Sigmoid colon (tissue), 7 donors: ENCODE results near the gene MEGF11. TPM values are rescaled to one million over a fixed set of nuclear protein-coding genes. Genes with fewer than 3 reads are reported as not detected.

Source experiments
- DNase-seq: peaks from one replicate; pipeline ENCODE4 v3.0.0-alpha.2; 2019
- H3K27ac ChIP-seq, 4 donors: fragments of 200-600 bp; sonication (generic); one replicate each; pipeline ENCODE4 v1.5.1; 2016 to 2019; ENCODE audit warnings: mild to moderate bottlenecking in 1 of 4
- H3K27me3 ChIP-seq, 3 donors: fragments of 200-600 bp; sonication (generic); one replicate each; pipeline ENCODE4 v1.5.1; 2019; ENCODE audit warnings: mild to moderate bottlenecking in 1 of 3
- H3K36me3 ChIP-seq, 4 donors: fragments of 200-600 bp; sonication (generic); one replicate each; pipeline ENCODE4 v1.5.1; 2016 to 2019
- H3K4me1 ChIP-seq, 4 donors: fragments of 200-600 bp; sonication (generic); one replicate each; pipeline ENCODE4 v1.5.1; 2017 to 2019
- H3K4me3 ChIP-seq, 4 donors: fragments of 200-600 bp; sonication (generic); one replicate each; pipeline ENCODE4 v1.5.1; 2017 to 2019; ENCODE audit warnings: mild to moderate bottlenecking in 2 of 4, moderate library complexity in 1 of 4
- H3K9me3 ChIP-seq, 4 donors: fragments of 200-600 bp in 3 of 4; sonication (generic) in 3 of 4; one replicate each; pipeline versions ENCODE4 v1.5.1 to v1.6.1; 2013 to 2019
- EP300 ChIP-seq, 4 donors: sonication (generic); formaldehyde crosslinking; IDR thresholded peaks; one replicate each; pipeline ENCODE4 v1.6.1; 2017; ENCODE audit warnings: antibody characterized with exemption in 4 of 4
- POLR2A ChIP-seq, 2 donors: fragments of 450-650 bp; IDR thresholded peaks; one replicate each; pipeline ENCODE4 v1.6.1; 2016; ENCODE audit warnings: antibody characterized with exemption in 2 of 2, mild to moderate bottlenecking in 2 of 2, moderate library complexity in 2 of 2
- POLR2AphosphoS5 ChIP-seq, 4 donors: sonication (generic); formaldehyde crosslinking; IDR thresholded peaks; one replicate each; pipeline ENCODE4 v1.6.1; 2017; ENCODE audit warnings: antibody characterized with exemption in 4 of 4
- WGBS, 2 donors: extraction: QIAGEN DNeasy Blood & Tissue Kit; methylation state at CpG; one replicate each; pipeline ENCODE4 v1.1.7; 2013; 5-methylcytosine and 5-hydroxymethylcytosine counted together
- intact Hi-C: fragments of 100-400 bp; cut with DNase I; formaldehyde crosslinking; loops from one replicate; pipeline ENCODE4 v1.15.1; 2023
- polyA plus RNA-seq, 3 donors: library from polyadenylated mRNA; stranded (reverse); fragments of 200-250 nt; gene quantifications; one replicate each; pipeline ENCODE4 v1.2.3, GENCODE V29; 2013
- total RNA-seq, 4 donors: library from RNA; depleted of rRNA; stranded (reverse); fragments of >200 nt; gene quantifications; one replicate each; pipeline ENCODE4 v1.1.0, GENCODE V29; 2016
- TF ChIP-seq, protein P1 (sequence below), 4 experiments: fragments of 450-650 bp in 3 of 4; fragments of 200-600 bp in 1 of 4; IDR thresholded peaks; one replicate each; pipeline ENCODE4 v1.5.1; 2016 to 2019; ENCODE audit warnings: antibody characterized with exemption in 4 of 4, mild to moderate bottlenecking in 3 of 4, moderate library complexity in 2 of 4
- donor health status: healthy with polysubstance abuse.
- donor health status: Bipolar disorder and iron deficiency.
- donor health status: healthy.

Gene MEGF11
- total and polyA plus RNA-seq, 7 donors, result 0.04 TPM; not detected in 6

DNA sequence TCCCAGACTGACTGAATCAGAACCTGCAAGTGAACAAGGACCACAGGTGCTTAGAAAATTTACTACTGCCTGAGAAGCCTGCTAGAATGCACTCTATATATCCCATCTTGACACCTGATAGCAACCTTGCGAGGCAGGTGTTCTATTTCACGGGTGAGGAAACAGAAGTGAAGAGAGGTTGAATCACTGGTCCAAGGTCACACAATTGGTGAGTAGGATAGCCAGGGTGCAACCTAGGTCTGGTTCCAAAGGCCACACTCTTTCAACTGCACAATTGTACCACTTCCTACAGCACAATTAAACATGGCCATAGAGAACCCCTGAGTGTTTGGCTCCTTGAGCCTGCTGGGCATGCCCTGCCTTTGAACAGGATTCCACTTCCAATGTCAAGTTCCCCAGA lies 297.2 kb downstream of the MEGF11 start:
- no peak overlapping the region for H3K27ac ChIP-seq
- H3K27me3 ChIP-seq, result no peaks in the 10 kb centered on the region
- no peak overlapping the region for H3K4me3 ChIP-seq
- TF ChIP-seq, protein P1, sequence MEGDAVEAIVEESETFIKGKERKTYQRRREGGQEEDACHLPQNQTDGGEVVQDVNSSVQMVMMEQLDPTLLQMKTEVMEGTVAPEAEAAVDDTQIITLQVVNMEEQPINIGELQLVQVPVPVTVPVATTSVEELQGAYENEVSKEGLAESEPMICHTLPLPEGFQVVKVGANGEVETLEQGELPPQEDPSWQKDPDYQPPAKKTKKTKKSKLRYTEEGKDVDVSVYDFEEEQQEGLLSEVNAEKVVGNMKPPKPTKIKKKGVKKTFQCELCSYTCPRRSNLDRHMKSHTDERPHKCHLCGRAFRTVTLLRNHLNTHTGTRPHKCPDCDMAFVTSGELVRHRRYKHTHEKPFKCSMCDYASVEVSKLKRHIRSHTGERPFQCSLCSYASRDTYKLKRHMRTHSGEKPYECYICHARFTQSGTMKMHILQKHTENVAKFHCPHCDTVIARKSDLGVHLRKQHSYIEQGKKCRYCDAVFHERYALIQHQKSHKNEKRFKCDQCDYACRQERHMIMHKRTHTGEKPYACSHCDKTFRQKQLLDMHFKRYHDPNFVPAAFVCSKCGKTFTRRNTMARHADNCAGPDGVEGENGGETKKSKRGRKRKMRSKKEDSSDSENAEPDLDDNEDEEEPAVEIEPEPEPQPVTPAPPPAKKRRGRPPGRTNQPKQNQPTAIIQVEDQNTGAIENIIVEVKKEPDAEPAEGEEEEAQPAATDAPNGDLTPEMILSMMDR (IDR thresholded peaks at IDR 0.05), result no peak
- TF ChIP-seq POLR2AphosphoS5 (IDR thresholded peaks at IDR 0.05) (no peak), EP300 (IDR thresholded peaks at IDR 0.05) (no peak), POLR2A (IDR thresholded peaks at IDR 0.05) (no peak)
- no peaks in the 10 kb centered on the region for H3K4me1 ChIP-seq
- no peaks in the 10 kb centered on the region for H3K9me3 ChIP-seq
- 59 to 80% methylated on average over 2 of the region's 2 CpGs for WGBS, 2 donors
- no peaks in the 10 kb centered on the region for H3K36me3 ChIP-seq
- no peak for DNase-seq
- intact Hi-C loops, result no loop called here

DNA sequence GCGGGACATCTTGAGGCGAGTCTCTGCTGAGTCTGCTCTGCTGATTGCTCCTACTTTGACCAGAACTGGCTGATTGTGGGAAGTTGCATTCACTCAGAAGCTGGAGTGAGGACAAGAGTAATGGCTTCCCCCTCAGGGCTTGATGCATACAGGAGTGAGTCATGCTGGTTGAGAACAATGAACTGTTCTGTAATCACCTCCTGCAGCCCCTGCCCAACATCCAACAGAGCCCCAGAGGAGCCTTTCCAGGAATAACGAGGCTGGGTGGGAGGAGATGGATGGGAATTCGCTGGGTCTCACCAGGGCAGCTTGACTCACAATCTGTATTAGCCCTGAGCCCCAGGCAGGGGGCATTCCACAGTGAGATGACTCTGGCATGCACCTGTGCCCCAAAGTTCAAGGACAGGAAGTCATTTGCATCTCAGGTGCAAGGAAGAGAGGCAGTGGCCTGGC lies 299.2 kb downstream of the MEGF11 start:
- 63 to 71% methylated on average over 4 of the region's 4 CpGs for whole genome bisulfite sequencing, 2 donors

DNA sequence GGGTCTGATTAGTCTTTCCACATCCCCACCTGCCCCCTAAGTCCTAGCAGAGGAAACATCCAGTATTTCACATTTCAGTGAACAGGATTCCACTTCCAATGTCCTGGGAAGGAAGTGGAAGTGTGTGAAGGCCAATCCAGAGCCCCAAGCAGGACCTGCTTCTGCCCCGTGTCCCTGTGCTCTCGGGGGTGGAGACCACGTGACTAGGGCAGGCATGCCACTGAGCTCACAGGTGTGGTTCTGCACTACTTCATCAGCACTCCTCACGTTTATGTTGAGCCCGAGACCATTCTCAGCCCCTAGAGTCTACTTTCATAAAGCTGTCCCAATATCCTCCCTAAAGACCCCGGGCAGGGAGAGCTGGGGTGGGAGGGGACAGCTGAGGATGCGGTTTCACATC lies 299.9 kb downstream of the MEGF11 start:
- H3K9me3 ChIP-seq, result no peaks in the 10 kb centered on the region
- H3K4me1 ChIP-seq, result no peaks in the 10 kb centered on the region
- no peak for DNase-seq
- H3K36me3 ChIP-seq, result no peaks in the 10 kb centered on the region
- no peaks in the 10 kb centered on the region for H3K27me3 ChIP-seq
- 75 to 76% methylated on average over 7 of the region's 7 CpGs for WGBS, 2 donors
- intact Hi-C loops, result no loop called here
- H3K27ac ChIP-seq, result no peak overlapping the region
- no peak overlapping the region for H3K4me3 ChIP-seq
- no peak for TF ChIP-seq POLR2A (IDR thresholded peaks at IDR 0.05)

More for the DNA sequence above, 299.2 kb downstream of the MEGF11 start:
- no peaks in the 10 kb centered on the region for H3K9me3 ChIP-seq
- H3K4me1 ChIP-seq, result no peaks in the 10 kb centered on the region
- H3K27ac ChIP-seq, result no peak overlapping the region
- intact Hi-C loops, result no loop called here
- no peak overlapping the region for H3K4me3 ChIP-seq
- TF ChIP-seq EP300 (IDR thresholded peaks at IDR 0.05) (no peak), POLR2A (IDR thresholded peaks at IDR 0.05) (no peak), POLR2AphosphoS5 (IDR thresholded peaks at IDR 0.05) (no peak)
- TF ChIP-seq, protein P1 (IDR thresholded peaks at IDR 0.05), result no peak
- H3K36me3 ChIP-seq, result no peaks in the 10 kb centered on the region
- no peak for DNase-seq
- no peaks in the 10 kb centered on the region for H3K27me3 ChIP-seq

DNA sequence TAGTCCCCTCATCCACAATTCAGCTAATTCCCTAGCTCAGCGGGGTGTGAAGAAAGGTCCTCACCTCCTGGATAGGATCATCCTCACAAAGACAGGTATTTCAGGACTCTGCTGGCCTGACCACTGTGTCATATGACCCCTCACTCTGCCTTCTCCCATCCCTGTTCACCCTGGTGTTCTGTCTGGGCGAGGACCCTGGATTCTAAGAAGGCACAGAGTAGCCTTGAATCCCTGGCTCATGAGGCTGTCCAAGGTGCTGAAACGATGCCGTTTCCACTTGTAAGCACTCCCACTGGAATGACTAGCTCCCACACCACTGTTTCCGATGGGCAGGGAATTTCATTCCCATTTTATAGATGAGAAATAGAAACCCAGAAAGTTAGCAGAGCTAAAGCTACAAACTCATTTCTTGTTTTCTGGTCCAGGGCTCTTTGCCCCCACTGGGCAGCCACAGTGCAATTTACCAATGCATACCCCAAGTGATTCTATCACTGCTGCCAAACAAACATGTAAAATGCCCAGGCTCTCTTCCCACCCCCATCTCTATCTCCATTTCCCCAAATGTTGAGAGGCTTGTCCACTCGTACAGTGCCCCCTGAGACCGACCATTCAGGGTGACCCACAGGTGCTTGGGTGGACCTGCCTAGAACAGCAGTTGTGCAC lies 301.0 kb downstream of the MEGF11 start:
- H3K4me3 ChIP-seq, result no peak overlapping the region
- H3K9me3 ChIP-seq, result no peaks in the 10 kb centered on the region
- H3K36me3 ChIP-seq, result no peaks in the 10 kb centered on the region
- no peaks in the 10 kb centered on the region for H3K4me1 ChIP-seq
- no peak overlapping the region for H3K27ac ChIP-seq
- intact Hi-C loops, result no loop called here
- no peak for DNase-seq
- H3K27me3 ChIP-seq, result no peaks in the 10 kb centered on the region
- TF ChIP-seq EP300 (IDR thresholded peaks at IDR 0.05) (no peak), POLR2AphosphoS5 (IDR thresholded peaks at IDR 0.05) (no peak), POLR2A (IDR thresholded peaks at IDR 0.05) (no peak)
- TF ChIP-seq, protein P1 (IDR thresholded peaks at IDR 0.05), result no peak
- WGBS, 2 donors, result 41 to 48% methylated on average over 7 of the region's 7 CpGs

DNA sequence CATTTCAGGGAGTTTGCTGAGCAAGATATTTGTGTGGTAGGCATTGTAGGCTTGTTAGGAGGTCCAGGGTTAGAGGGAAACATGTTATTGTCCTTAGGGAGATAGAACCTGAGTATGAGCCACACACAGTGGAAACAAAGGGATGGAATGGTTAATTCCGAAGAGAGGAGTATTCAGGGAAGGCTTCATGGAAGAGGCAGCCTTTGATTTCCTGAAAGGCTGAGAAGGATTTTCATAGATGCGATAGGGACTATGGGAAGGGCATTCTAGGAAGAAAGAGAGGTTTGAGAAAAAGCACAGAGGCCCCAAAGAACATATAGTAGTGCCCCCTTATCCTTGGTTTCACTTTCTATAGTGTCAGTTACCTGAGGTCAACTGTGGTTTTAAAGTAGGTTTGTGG lies 302.5 kb downstream of the MEGF11 start:
- H3K4me3 ChIP-seq, result no peak overlapping the region
- H3K27ac ChIP-seq, result no peak overlapping the region
- no peaks in the 10 kb centered on the region for H3K4me1 ChIP-seq
- H3K27me3 ChIP-seq, result no peaks in the 10 kb centered on the region
- WGBS, 2 donors, result 88 to 90% methylated on average over 2 of the region's 2 CpGs
- DNase-seq, result no peak
- TF ChIP-seq, protein P1 (IDR thresholded peaks at IDR 0.05), result no peak
- TF ChIP-seq POLR2AphosphoS5 (IDR thresholded peaks at IDR 0.05), result no peak
- no peak for TF ChIP-seq EP300 (IDR thresholded peaks at IDR 0.05)
- no peak for TF ChIP-seq POLR2A (IDR thresholded peaks at IDR 0.05)
- no peaks in the 10 kb centered on the region for H3K36me3 ChIP-seq
- intact Hi-C loops, result no loop called here
- no peaks in the 10 kb centered on the region for H3K9me3 ChIP-seq
